ENCODE results near the gene PCDHA11. TPM values are rescaled to one million over a fixed set of nuclear protein-coding genes. Genes with fewer than 3 reads are reported as not detected.

The PCDHA11 gene
- total RNA-seq (2022; extraction: Qiagen RNA extraction) = 0.07 to 0.30 TPM (median 0.17 TPM) in 5 replicates

GRCh38 chr5:140868721-140869554, at the start of gene PCDHA11:
TSS of gene PCDHA11 (plus strand) at chr5:140868957. CDS start at chr5:140869104, 147 bp downstream.

DNA sequence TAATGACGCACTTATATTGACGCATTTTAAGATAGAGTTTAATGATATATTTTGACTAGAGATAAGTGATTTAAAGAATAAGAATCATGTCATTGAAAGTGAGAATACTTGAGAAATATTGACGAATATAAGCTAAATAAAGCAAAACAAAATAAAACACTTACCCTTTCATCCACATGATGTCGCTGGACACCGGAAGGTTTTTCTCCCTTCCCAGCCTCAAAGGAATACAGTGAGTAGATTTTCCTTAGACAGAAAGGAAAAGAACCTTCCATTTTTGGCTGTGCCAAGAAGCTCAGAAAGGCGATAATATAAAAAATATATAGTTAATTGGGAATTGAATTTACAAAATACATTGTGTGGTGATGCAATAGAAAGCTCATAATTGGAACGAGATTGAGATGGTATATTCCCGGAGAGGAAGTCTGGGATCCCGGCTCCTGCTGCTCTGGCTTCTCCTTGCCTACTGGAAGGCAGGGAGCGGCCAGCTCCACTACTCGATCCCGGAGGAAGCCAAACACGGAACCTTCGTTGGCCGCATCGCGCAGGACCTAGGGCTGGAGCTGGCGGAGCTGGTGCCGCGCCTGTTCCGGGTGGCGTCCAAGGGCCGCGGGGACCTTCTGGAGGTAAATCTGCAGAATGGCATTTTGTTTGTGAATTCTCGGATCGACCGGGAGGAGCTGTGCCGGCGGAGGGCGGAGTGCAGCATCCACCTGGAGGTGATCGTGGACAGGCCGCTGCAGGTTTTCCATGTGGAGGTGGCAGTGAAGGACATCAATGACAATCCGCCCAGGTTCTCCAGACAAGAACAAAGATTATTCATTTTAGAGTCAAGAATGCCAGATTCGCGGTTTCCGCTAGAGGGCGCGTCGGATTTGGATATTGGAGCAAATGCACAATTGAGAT, 47.1 kb upstream of the PCDHA11 start, which contains the start of gene PCDHA5:
Gene PCDHA5 (plus strand): TSS at position 239 of the 906 bp plus-strand sequence.

DNA sequence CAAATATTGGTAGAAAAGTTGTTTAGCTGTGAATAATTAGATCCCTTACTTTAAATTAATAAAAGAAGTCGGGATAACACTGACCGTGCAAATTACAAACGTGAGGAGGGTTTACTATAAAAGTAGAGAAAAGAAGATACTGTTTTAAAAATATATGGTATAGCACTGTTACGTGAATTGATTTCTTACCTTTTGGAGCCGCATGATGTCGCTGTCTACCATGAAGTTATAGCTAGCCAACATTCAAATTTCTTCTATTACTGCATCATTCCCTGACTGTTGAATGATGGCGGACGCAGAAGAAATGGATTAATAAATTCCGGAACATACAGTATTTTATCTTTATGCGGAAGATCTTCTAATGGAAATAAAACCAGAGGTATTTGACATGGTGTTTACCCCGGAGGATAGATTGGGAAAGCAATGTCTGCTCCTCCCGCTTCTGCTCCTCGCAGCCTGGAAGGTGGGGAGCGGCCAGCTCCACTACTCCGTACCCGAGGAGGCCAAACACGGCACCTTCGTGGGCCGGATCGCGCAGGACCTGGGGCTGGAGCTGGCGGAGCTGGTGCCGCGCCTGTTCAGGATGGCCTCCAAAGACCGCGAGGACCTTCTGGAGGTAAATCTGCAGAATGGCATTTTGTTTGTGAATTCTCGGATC, 40.9 kb upstream of the PCDHA11 start, which contains the start of gene PCDHA6:
Gene PCDHA6 (plus strand): TSS at position 257 of the 658 bp plus-strand sequence. CDS start 132 bp downstream, at position 389.

DNA sequence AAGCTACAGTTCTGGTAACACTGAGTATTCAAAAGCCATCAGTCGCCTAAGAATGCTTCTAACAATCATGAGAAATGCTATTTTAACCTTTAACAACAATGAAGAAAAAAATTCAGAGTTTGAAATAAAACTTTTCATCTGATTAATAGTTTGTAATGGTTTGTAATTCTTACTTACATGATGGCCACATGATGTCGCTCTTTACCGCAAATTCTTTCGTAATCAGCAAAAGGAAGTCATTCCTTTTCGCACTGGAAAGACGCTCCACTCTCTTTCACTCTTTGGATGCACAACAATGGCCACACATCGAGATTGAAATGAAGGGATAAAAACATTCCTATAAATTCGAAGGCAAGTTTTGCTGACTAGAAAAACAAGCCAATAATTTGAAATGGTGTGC, 34.8 kb upstream of the PCDHA11 start, which contains the start of gene PCDHA7:
Gene PCDHA7 (plus strand): TSS at position 277 of the 400 bp plus-strand sequence. CDS start 115 bp downstream, at position 392.

DNA sequence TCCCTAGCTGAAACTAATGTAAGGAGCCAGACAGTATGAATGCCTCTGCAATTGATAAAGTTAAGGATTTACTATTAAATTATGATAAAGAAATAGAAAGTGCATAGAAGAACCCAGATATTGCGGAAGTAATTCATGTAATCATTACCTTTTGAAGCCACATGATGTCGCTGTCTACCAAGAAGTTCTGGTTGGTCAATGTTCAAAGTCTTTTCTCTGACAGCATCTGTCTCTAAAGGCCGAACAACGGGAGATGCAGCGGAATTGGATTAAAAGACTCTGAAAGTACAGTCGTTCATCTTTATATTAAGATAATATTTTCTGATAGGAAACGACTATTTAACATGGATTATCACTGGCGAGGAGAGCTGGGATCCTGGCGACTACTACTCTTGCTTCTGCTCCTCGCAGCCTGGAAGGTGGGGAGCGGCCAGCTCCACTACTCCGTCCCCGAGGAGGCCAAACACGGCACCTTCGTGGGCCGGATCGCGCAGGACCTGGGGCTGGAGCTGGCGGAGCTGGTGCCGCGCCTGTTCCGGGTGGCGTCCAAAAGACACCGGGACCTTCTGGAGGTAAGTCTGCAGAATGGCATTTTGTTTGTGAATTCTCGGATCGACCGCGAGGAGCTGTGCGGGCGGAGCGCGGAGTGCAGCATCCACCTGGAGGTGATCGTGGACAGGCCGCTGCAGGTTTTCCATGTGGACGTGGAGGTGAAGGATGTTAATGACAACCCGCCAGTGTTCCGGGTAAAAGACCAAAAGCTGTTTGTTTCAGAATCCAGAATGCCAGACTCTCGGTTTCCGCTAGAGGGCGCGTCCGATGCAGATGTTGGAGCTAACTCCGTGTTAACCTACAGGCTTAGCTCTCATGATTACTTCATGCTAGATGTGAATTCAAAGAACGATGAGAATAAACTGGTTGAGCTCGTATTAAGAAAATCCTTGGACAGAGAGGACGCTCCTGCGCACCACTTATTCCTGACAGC, 27.5 kb upstream of the PCDHA11 start, which contains the start of gene PCDHA8:
Gene PCDHA8 (plus strand): TSS at position 210 of the 985 bp plus-strand sequence. CDS start 135 bp downstream, at position 345.

DNA sequence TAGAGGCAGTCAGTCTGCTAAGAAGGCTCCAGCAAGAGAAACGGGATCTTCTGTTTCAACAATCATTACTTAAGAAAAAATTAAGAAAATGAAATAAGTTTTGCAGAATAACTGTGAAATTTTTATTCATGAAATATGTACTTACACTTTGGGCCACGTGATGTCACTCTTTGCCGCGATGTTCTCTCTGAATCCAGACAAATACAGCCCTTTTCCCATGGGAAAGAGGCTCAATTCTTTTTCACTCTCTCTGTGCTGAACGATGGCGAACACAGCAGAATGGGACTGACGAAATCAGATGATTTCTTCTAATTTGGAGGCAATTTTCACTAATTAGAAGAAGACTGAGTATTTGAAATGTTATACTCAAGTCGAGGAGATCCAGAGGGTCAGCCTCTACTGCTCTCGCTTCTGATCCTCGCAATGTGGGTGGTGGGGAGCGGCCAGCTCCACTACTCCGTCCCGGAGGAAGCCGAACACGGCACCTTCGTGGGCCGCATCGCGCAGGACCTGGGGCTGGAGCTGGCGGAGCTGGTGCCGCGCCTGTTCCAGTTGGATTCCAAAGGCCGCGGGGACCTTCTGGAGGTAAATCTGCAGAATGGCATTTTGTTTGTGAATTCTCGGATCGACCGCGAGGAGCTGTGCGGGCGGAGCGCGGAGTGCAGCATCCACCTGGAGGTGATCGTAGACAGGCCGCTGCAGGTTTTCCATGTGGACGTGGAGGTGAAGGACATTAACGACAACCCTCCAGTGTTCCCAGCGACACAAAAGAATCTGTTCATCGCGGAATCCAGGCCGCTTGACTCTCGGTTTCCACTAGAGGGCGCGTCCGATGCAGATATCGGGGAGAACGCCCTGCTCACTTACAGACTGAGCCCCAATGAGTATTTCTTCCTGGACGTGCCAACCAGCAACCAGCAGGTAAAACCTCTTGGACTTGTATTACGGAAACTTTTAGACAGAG, 20.3 kb upstream of the PCDHA11 start, which contains the start of gene PCDHA9:
Gene PCDHA9 (plus strand): TSS at position 244 of the 964 bp plus-strand sequence. CDS start 114 bp downstream, at position 358.

GRCh38 chr5:140855772-140856674, 12.7 kb upstream of the PCDHA11 start, which contains the start of gene PCDHA10:
TSS of gene PCDHA10 (plus strand) at chr5:140855897. CDS start at chr5:140856049, 152 bp downstream.

GRCh38 chr5:140875085-140876065, 6.6 kb downstream of the PCDHA11 start, which contains the start of gene PCDHA12:
TSS of gene PCDHA12 (plus strand) at chr5:140875308. CDS start at chr5:140875473, 165 bp downstream.

DNA sequence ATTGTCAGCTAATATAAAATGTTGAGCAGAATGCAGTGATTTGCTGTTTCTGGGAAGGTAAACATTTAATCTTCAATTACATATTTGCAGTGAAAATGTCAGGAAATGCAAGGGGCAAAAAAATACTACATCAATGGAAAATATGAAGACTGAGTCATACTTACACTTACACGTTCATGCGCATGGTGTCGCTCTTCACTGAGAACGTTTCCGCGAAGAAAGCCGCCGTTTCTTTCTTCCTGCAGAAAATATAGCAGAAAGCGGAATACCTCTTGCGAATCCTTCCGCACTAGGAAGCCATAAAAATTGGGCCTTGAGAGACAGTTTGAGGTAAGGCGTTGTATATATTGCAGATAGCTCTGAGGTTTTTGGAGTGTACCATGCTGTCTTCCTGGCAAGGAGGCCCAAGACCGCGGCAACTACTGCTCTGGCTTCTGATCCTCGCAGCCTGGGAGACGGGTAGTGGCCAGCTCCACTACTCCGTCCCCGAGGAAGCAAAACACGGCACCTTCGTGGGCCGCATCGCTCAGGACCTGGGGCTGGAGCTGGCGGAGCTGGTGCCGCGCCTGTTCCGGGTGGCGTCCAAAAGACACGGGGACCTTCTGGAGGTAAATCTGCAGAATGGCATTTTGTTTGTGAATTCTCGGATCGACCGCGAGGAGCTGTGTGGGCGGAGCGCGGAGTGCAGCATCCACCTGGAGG, 13.3 kb downstream of the PCDHA11 start, which contains the start of gene PCDHA13:
Gene PCDHA13 (plus strand): TSS at position 236 of the 702 bp plus-strand sequence. CDS start 145 bp downstream, at position 381.

Other genes starting within 250 kb of the PCDHA11 start
- 3.3 to 4.5 TPM (median 4.1 TPM) in 5 replicates for gene CD14, start 235.8 kb upstream of the PCDHA11 start, total RNA-seq (2022; extraction: Qiagen RNA extraction)
- 9.2 to 12.7 TPM (median 12.2 TPM) in 5 replicates for gene TMCO6, start 229.5 kb upstream of the PCDHA11 start, total RNA-seq (2022; extraction: Qiagen RNA extraction)
- 84.6 to 130 TPM (median 123 TPM) in 5 replicates for gene NDUFA2, start 221.3 kb upstream of the PCDHA11 start, total RNA-seq (2022; extraction: Qiagen RNA extraction)
- gene IK, start 221.1 kb upstream of the PCDHA11 start, total RNA-seq (2022; extraction: Qiagen RNA extraction) = 84.3 to 119 TPM (median 87.4 TPM) in 5 replicates
- gene WDR55, start 204.1 kb upstream of the PCDHA11 start, total RNA-seq (2022; extraction: Qiagen RNA extraction) = 27.2 to 34.7 TPM (median 29.0 TPM) in 5 replicates
- 0.47 to 0.94 TPM (median 0.70 TPM) in 5 replicates for gene DND1, start 195.4 kb upstream of the PCDHA11 start, total RNA-seq (2022; extraction: Qiagen RNA extraction)
- 73.7 to 90.7 TPM (median 77.1 TPM) in 5 replicates for gene HARS1, start 177.6 kb upstream of the PCDHA11 start, total RNA-seq (2022; extraction: Qiagen RNA extraction)
- gene HARS2, start 177.5 kb upstream of the PCDHA11 start, total RNA-seq (2022; extraction: Qiagen RNA extraction) = 34.4 to 44.5 TPM (median 36.9 TPM) in 5 replicates
- gene ZMAT2, start 168.5 kb upstream of the PCDHA11 start, total RNA-seq (2022; extraction: Qiagen RNA extraction) = 79.9 to 111 TPM (median 84.2 TPM) in 5 replicates
- gene PCDHA1, start 82.8 kb upstream of the PCDHA11 start, total RNA-seq (2022; extraction: Qiagen RNA extraction) = 0.14 to 0.29 TPM (median 0.23 TPM) in 5 replicates
- 0.06 to 0.08 TPM (median 0.06 TPM) in 3 of 5 replicates, not detected in the others for gene PCDHA2, start 74.1 kb upstream of the PCDHA11 start, total RNA-seq (2022; extraction: Qiagen RNA extraction)
- 0.66 to 1.0 TPM (median 0.82 TPM) in 5 replicates for gene PCDHA3, start 67.9 kb upstream of the PCDHA11 start, total RNA-seq (2022; extraction: Qiagen RNA extraction)
- gene PCDHA4, start 61.9 kb upstream of the PCDHA11 start, total RNA-seq (2022; extraction: Qiagen RNA extraction) = 1.1 to 1.9 TPM (median 1.9 TPM) in 5 replicates
- 0.70 to 1.1 TPM (median 0.76 TPM) in 5 replicates for gene PCDHA5, start 47.3 kb upstream of the PCDHA11 start, total RNA-seq (2022; extraction: Qiagen RNA extraction)
- 0.05 to 0.08 TPM (median 0.08 TPM) in 3 of 5 replicates, not detected in the others for gene PCDHA6, start 41.0 kb upstream of the PCDHA11 start, total RNA-seq (2022; extraction: Qiagen RNA extraction)
- 0.05 to 0.16 TPM (median 0.09 TPM) in 5 replicates for gene PCDHA7, start 34.7 kb upstream of the PCDHA11 start, total RNA-seq (2022; extraction: Qiagen RNA extraction)
- 0.05 to 0.09 TPM (median 0.06 TPM) in 4 of 5 replicates, not detected in the other for gene PCDHA8, start 27.8 kb upstream of the PCDHA11 start, total RNA-seq (2022; extraction: Qiagen RNA extraction)
- gene PCDHA9, start 20.6 kb upstream of the PCDHA11 start, total RNA-seq (2022; extraction: Qiagen RNA extraction) = not detected in 5 replicates
- gene PCDHA10, start 13.1 kb upstream of the PCDHA11 start, total RNA-seq (2022; extraction: Qiagen RNA extraction) = 0.01 to 0.03 TPM (median 0.02 TPM) in 3 of 5 replicates, not detected in the others
- gene PCDHA12, start 6.4 kb downstream of the PCDHA11 start, total RNA-seq (2022; extraction: Qiagen RNA extraction) = 2.7 to 3.6 TPM (median 2.8 TPM) in 5 replicates
- 0.06 to 0.10 TPM (median 0.08 TPM) in 3 of 5 replicates, not detected in the others for gene PCDHA13, start 13.2 kb downstream of the PCDHA11 start, total RNA-seq (2022; extraction: Qiagen RNA extraction)
- gene PCDHAC1, start 57.3 kb downstream of the PCDHA11 start, total RNA-seq (2022; extraction: Qiagen RNA extraction) = 1.8 to 2.5 TPM (median 2.2 TPM) in 5 replicates
- gene PCDHAC2, start 97.5 kb downstream of the PCDHA11 start, total RNA-seq (2022; extraction: Qiagen RNA extraction) = 3.3 to 4.9 TPM (median 3.7 TPM) in 5 replicates
- not detected in 5 replicates for gene PCDHB1, start 182.4 kb downstream of the PCDHA11 start, total RNA-seq (2022; extraction: Qiagen RNA extraction)
- gene PCDHB2, start 225.7 kb downstream of the PCDHA11 start, total RNA-seq (2022; extraction: Qiagen RNA extraction) = 3.1 to 3.9 TPM (median 3.4 TPM) in 5 replicates
- gene PCDHB3, start 231.5 kb downstream of the PCDHA11 start, total RNA-seq (2022; extraction: Qiagen RNA extraction) = 0.03 to 0.07 TPM in 2 of 5 replicates, not detected in the others